ENCODE data around the gene MSX2. TPM values are rescaled to one million over a fixed set of nuclear protein-coding genes. Genes with fewer than 3 reads are reported as not detected.

The MSX2 gene
- total RNA-seq (2011; cell fraction: chromatin; rRNA removed; ENCODE audit: low replicate concordance): not detected in 2 replicates
- total RNA-seq (2011; cell fraction: nucleolus; rRNA removed): not detected in 2 replicates
- total RNA-seq (2011; cell fraction: nucleoplasm; rRNA removed): not detected in 2 replicates
- total RNA-seq (2014; rRNA removed) (not detected in 2 replicates), total RNA-seq (2014; rRNA removed; fragmentation: Illumina TruSeq; extraction: Trizol) (not detected in 2 replicates), total RNA-seq (2015; rRNA removed; fragmentation: Illumina TruSeq; extraction: Trizol) (not detected in 2 replicates), total RNA-seq (2021) (not detected in 2 replicates), polyA plus RNA-seq (2011; rRNA removed) (not detected in 2 replicates), polyA plus RNA-seq (2014; fragmentation: Illumina TruSeq; extraction: Trizol) (not detected in 2 replicates), polyA plus RNA-seq (2014; fragmentation: Nextera tagmentation; extraction: Ambion mirVana) (not detected), polyA plus RNA-seq (2014; rRNA removed) (not detected in 2 replicates), polyA minus RNA-seq (2011; rRNA and poly(A)+ RNA removed) (not detected in 2 replicates), Bru-seq, nascent RNA (not detected), BruChase-seq, experiment 1, labeled RNA remaining after a 2-hour chase (percentile 16 among the genes with signal in this experiment), BruChase-seq, experiment 2, labeled RNA remaining after a 6-hour chase (percentile 20 among the genes with signal in this experiment)
- not detected in 2 replicates for polyA plus RNA-seq (2011; cell fraction: cytosol; rRNA removed)
- polyA plus RNA-seq (2011; cell fraction: nucleus; rRNA removed): not detected in 2 replicates
- not detected in 2 replicates for polyA plus RNA-seq (2012)
- polyA minus RNA-seq (2011; cell fraction: cytosol; rRNA and poly(A)+ RNA removed): not detected in 2 replicates
- polyA minus RNA-seq (2011; cell fraction: nucleus; rRNA and poly(A)+ RNA removed): not detected in 2 replicates
- long read RNA-seq, experiment 1: 0 reads
- long read RNA-seq, experiment 2: 0 reads
- long read RNA-seq, experiment 3: 0 reads

DNA sequence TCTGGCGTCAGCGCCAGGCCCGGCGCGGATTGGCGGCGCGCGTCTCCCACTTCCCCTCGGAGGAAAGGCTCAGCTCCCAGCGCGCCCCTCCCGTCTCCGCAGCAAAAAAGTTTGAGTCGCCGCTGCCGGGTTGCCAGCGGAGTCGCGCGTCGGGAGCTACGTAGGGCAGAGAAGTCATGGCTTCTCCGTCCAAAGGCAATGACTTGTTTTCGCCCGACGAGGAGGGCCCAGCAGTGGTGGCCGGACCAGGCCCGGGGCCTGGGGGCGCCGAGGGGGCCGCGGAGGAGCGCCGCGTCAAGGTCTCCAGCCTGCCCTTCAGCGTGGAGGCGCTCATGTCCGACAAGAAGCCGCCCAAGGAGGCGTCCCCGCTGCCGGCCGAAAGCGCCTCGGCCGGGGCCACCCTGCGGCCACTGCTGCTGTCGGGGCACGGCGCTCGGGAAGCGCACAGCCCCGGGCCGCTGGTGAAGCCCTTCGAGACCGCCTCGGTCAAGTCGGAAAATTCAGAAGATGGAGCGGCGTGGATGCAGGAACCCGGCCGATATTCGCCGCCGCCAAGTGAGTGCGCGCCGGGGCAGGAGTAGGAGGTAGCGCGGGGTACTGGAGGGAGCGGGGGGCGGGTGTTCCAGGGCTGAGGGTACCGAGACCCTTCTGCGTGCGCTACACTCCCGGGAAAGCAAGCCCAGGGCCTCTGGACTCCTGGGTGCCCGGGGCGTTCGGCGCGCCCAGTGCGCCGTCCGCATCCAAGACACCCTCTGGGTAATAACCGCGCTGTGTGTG lies at the start of gene MSX2:
TSS of gene MSX2 (plus strand) at position 99 of the 777 bp plus-strand sequence. CDS start at position 177, 78 bp downstream.
- no peaks in the 10 kb centered on the region for H3K9me1 ChIP-seq (ENCODE audit: control insufficient read depth, insufficient read depth, low read length)
- DNase-seq (ENCODE audit: extremely low read depth in 1 of 4, low spot score in 3 of 4) (peak in 2 of 4 experiments; percentile 67 to 70), ATAC-seq (peak; percentile 76), FAIRE-seq (no peak)
- CTCF ChIA-PET (ENCODE audit: low intra/inter-chr PET ratio): no interaction called here
- H3K9me3 ChIP-seq (replicated peaks; ENCODE audit: control insufficient read depth, insufficient read depth, low read depth, low read length): no peaks in the 10 kb centered on the region
- BruUV-seq (replicated peaks): no TSS peak
- H3K4me2 ChIP-seq (ENCODE audit: insufficient read depth, low read length): no peak within 1 kb of the TSS
- H3K27ac ChIP-seq (ENCODE audit: extremely low read depth, low read depth, low read length): no peak within 1 kb of the TSS
- in situ Hi-C loops (cut with MboI): no loop called here
- no peaks in the 10 kb centered on the region for H4K20me1 ChIP-seq (replicated peaks; ENCODE audit: control insufficient read depth, insufficient read depth, low read length)
- POLR2A ChIA-PET: no interaction called here
- H3K79me2 ChIP-seq (ENCODE audit: control insufficient read depth, insufficient read depth, low read length): no peaks in the 10 kb centered on the region
- 52% methylated on average over 43 of the region's 87 CpGs for WGBS (ENCODE audit: insufficient coverage, low coverage, missing lambda C conversion rate)
- no peaks in the 10 kb centered on the region for H3K36me3 ChIP-seq (ENCODE audit: control insufficient read depth, insufficient read depth, low read length)
- no peak within 1 kb of the TSS for H2AFZ ChIP-seq (ENCODE audit: low read depth, low read length)
- H3K4me1 ChIP-seq (replicated peaks in 1 of 2; ENCODE audit: control insufficient read depth in 2 of 2, insufficient read depth in 2 of 2, low read length in 2 of 2): peaks cover 0 to 8% of the 10 kb centered on the region in 2 experiments; a peak in 1 of 5 replicates
- H3K4me3 ChIP-seq: no peak within 1 kb of the TSS
- no peak within 1 kb of the TSS for H3K9ac ChIP-seq (ENCODE audit: insufficient read depth in 1 of 2, low read depth in 2 of 2, low read length in 2 of 2)
- peaks cover 28 to 58% of the 10 kb centered on the region in 2 experiments for H3K27me3 ChIP-seq (ENCODE audit: control insufficient read depth in 2 of 2, insufficient read depth in 2 of 2, low read length in 2 of 2)
- intact Hi-C loops (cut with micrococcal nuclease): no loop called here
- TF ChIP-seq SETDB1 (IDR thresholded peaks at IDR 0.05; ENCODE audit: low read length) (no peak), ZZZ3 (IDR thresholded peaks at IDR 0.05) (no peak), POLR3G (IDR thresholded peaks at IDR 0.05; ENCODE audit: extremely low read depth, insufficient read length, insufficient replicate concordance) (no peak), ARID2 (IDR thresholded peaks at IDR 0.05) (no peak), CHD4 (IDR thresholded peaks at IDR 0.05; ENCODE audit: insufficient read depth, insufficient replicate concordance, low read depth, low read length, poor library complexity, severe bottlenecking) (no peak), SMAD1 (IDR thresholded peaks at IDR 0.05; ENCODE audit: low read depth, low read length, partially characterized antibody) (no peak), ZNF830 (CRISPR knock-in tag; IDR thresholded peaks at IDR 0.05) (no peak), ZNF696 (CRISPR knock-in tag; conservative IDR thresholded peaks at IDR 0.05) (no peak), ZNF121 (CRISPR knock-in tag; conservative IDR thresholded peaks at IDR 0.05) (no peak), PTRF (tag; IDR thresholded peaks at IDR 0.05) (no peak), PREB (CRISPR knock-in tag; IDR thresholded peaks at IDR 0.05) (no peak), NFYB (IDR thresholded peaks at IDR 0.05; ENCODE audit: extremely low read depth, insufficient read length) (peak; percentile 20), ZNF384 (IDR thresholded peaks at IDR 0.05; ENCODE audit: low read depth, low read length) (0 out of 2 replicates have a peak, but pooled peaks have one; percentile 12)
